ENCODE data around the gene SKIC2. TPM values are rescaled to one million over a fixed set of nuclear protein-coding genes. Genes with fewer than 3 reads are reported as not detected.

SKIC2 gene
- total RNA-seq, 1 experiment from 2014 or later, result 64.2 TPM

DNA sequence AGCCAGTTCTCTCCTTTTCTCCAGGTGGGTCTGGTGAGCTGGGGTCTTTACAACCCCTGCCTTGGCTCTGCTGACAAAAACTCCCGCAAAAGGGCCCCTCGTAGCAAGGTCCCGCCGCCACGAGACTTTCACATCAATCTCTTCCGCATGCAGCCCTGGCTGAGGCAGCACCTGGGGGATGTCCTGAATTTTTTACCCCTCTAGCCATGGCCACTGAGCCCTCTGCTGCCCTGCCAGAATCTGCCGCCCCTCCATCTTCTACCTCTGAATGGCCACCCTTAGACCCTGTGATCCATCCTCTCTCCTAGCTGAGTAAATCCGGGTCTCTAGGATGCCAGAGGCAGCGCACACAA, 13.8 kb upstream of the SKIC2 start:
- BruUV-seq (replicated peaks), result no TSS peak
- ChIA-PET CTCF (no interaction called here), POLR2A (ENCODE audit: low non-redundant PET) (no interaction called here)
- Histone ChIP-seq H3K9me3 (ENCODE audit: low read depth, low read length, poor library complexity, severe bottlenecking) (no peaks in the 10 kb centered on the region), H3K4me3 (ENCODE audit: low read depth, low read length, poor library complexity, severe bottlenecking) (no peak overlapping the region), H3K27me3 (replicated peaks; ENCODE audit: insufficient read depth, low read depth, low read length, poor library complexity) (no peaks in the 10 kb centered on the region), H3K27ac (ENCODE audit: low read depth, low read length, poor library complexity, severe bottlenecking) (no peak overlapping the region), H3K4me1 (ENCODE audit: insufficient read depth, low read length, poor library complexity, severe bottlenecking) (no peaks in the 10 kb centered on the region), H3K36me3 (ENCODE audit: insufficient read depth, low read length, poor library complexity, severe bottlenecking) (no peaks in the 10 kb centered on the region)
- no peak for DNase-seq (ENCODE audit: low spot score)
- intact Hi-C loops (cut with micrococcal nuclease; ENCODE audit: unreplicated experiment), result no loop called here
- TF ChIP-seq, protein P1, sequence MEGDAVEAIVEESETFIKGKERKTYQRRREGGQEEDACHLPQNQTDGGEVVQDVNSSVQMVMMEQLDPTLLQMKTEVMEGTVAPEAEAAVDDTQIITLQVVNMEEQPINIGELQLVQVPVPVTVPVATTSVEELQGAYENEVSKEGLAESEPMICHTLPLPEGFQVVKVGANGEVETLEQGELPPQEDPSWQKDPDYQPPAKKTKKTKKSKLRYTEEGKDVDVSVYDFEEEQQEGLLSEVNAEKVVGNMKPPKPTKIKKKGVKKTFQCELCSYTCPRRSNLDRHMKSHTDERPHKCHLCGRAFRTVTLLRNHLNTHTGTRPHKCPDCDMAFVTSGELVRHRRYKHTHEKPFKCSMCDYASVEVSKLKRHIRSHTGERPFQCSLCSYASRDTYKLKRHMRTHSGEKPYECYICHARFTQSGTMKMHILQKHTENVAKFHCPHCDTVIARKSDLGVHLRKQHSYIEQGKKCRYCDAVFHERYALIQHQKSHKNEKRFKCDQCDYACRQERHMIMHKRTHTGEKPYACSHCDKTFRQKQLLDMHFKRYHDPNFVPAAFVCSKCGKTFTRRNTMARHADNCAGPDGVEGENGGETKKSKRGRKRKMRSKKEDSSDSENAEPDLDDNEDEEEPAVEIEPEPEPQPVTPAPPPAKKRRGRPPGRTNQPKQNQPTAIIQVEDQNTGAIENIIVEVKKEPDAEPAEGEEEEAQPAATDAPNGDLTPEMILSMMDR (conservative IDR thresholded peaks at IDR 0.05; ENCODE audit: low read depth, low read length), result no peak
- TF ChIP-seq EZH2 (IDR thresholded peaks at IDR 0.05; ENCODE audit: borderline replicate concordance, low read depth, low read length, poor library complexity, severe bottlenecking), result no peak

DNA sequence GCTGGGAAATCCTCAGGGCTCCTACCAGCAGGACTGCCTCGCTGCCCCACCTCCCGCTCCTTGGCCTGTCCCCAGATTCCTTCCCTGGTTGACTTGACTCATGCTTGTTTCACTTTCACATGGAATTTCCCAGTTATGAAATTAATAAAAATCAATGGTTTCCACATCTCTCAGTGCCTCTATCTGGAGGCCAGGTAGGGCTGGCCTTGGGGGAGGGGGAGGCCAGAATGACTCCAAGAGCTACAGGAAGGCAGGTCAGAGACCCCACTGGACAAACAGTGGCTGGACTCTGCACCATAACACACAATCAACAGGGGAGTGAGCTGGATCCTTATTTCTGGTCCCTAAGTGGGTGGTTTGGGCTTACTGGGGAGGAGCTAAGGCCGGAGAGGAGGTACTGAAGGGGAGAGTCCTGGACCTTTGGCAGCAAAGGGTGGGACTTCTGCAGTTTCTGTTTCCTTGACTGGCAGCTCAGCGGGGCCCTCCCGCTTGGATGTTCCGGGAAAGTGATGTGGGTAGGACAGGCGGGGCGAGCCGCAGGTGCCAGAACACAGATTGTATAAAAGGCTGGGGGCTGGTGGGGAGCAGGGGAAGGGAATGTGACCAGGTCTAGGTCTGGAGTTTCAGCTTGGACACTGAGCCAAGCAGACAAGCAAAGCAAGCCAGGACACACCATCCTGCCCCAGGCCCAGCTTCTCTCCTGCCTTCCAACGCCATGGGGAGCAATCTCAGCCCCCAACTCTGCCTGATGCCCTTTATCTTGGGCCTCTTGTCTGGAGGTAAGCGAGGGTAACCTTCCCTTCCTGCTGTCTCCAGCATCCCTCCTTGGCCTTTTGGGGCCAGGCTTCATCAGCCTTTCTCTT, 13.2 kb upstream of the SKIC2 start, which contains the start of gene CFB:
Gene CFB, plus strand, starts transcription at position 589 of the 863 bp plus-strand sequence. Its CDS starts 127 bp downstream, at position 716.
- no peak within 1 kb of the TSS for H3K27ac ChIP-seq (ENCODE audit: low read depth, low read length, poor library complexity, severe bottlenecking)
- ChIA-PET POLR2A (ENCODE audit: low non-redundant PET) (no interaction called here), CTCF (no interaction called here)
- BruUV-seq (replicated peaks), result no TSS peak
- H3K36me3 ChIP-seq (ENCODE audit: insufficient read depth, low read length, poor library complexity, severe bottlenecking), result no peaks in the 10 kb centered on the region
- intact Hi-C loops (cut with micrococcal nuclease; ENCODE audit: unreplicated experiment), result no loop called here
- peak; percentile 37 for DNase-seq (ENCODE audit: low spot score)
- H3K4me1 ChIP-seq (ENCODE audit: insufficient read depth, low read length, poor library complexity, severe bottlenecking), result no peaks in the 10 kb centered on the region
- H3K27me3 ChIP-seq (replicated peaks; ENCODE audit: insufficient read depth, low read depth, low read length, poor library complexity), result no peaks in the 10 kb centered on the region
- H3K9me3 ChIP-seq (ENCODE audit: low read depth, low read length, poor library complexity, severe bottlenecking), result no peaks in the 10 kb centered on the region
- no peak within 1 kb of the TSS for H3K4me3 ChIP-seq (ENCODE audit: low read depth, low read length, poor library complexity, severe bottlenecking)
- no peak for TF ChIP-seq EZH2 (IDR thresholded peaks at IDR 0.05; ENCODE audit: borderline replicate concordance, low read depth, low read length, poor library complexity, severe bottlenecking)
- TF ChIP-seq, protein P1 (conservative IDR thresholded peaks at IDR 0.05; ENCODE audit: low read depth, low read length), result no peak

DNA sequence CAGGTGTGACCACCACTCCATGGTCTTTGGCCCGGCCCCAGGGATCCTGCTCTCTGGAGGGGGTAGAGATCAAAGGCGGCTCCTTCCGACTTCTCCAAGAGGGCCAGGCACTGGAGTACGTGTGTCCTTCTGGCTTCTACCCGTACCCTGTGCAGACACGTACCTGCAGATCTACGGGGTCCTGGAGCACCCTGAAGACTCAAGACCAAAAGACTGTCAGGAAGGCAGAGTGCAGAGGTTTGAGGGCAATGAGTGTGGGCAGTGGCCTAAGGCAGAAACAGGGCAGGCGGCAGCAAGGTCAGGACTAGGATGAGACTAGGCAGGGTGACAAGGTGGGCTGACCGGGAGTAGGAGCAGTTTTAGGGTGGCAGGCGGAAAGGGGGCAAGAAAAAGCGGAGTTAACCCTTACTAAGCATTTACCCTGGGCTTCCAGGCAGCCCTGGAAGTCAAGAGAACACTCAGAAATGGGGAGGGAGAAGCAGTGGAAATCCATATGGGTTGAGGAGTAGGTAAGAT, 12.5 kb upstream of the SKIC2 start:
- Histone ChIP-seq H3K9me3 (ENCODE audit: low read depth, low read length, poor library complexity, severe bottlenecking) (no peaks in the 10 kb centered on the region), H3K36me3 (ENCODE audit: insufficient read depth, low read length, poor library complexity, severe bottlenecking) (peaks cover under 1% of the 10 kb centered on the region), H3K27me3 (replicated peaks; ENCODE audit: insufficient read depth, low read depth, low read length, poor library complexity) (no peaks in the 10 kb centered on the region), H3K4me1 (ENCODE audit: insufficient read depth, low read length, poor library complexity, severe bottlenecking) (no peaks in the 10 kb centered on the region), H3K4me3 (ENCODE audit: low read depth, low read length, poor library complexity, severe bottlenecking) (no peak overlapping the region), H3K27ac (ENCODE audit: low read depth, low read length, poor library complexity, severe bottlenecking) (no peak overlapping the region)
- ChIA-PET CTCF (no interaction called here), POLR2A (ENCODE audit: low non-redundant PET) (no interaction called here)
- TF ChIP-seq, protein P1 (conservative IDR thresholded peaks at IDR 0.05; ENCODE audit: low read depth, low read length), result no peak
- no peak for TF ChIP-seq EZH2 (IDR thresholded peaks at IDR 0.05; ENCODE audit: borderline replicate concordance, low read depth, low read length, poor library complexity, severe bottlenecking)
- DNase-seq (ENCODE audit: low spot score), result no peak
- no TSS peak for BruUV-seq (replicated peaks)
- intact Hi-C loops (cut with micrococcal nuclease; ENCODE audit: unreplicated experiment), result no loop called here

Data from A673 (cell line).